IMR-90 (cell line): ENCODE data around the gene HSBP1L1. TPM values are rescaled to one million over a fixed set of nuclear protein-coding genes. Genes with fewer than 3 reads are reported as not detected.

Experiments used
- ATAC-seq: fragments of 200-7000 bp; cut with Tn5 transposase; 2 replicates; pipeline ENCODE4 v1.9.1; 2020; ENCODE audit warnings: low read depth, mild to moderate bottlenecking, moderate library complexity
- BruUV-seq: library from RNA; stranded (reverse); fragments of 400-500 nt; replicated peaks from 2 replicates; lab custom pipeline; 2021; lab: Mats Ljungman, UMichigan
- CTCF ChIA-PET: fragments of 300-600 bp; formaldehyde crosslinking; extraction: SDS; loops from one replicate; lab custom pipeline; 2021; ENCODE audit warnings: antibody characterized with exemption; lab: Yijun Ruan, JAX
- POLR2A ChIA-PET: fragments of 300-600 bp; sonication (Branson Sonifier 250); formaldehyde crosslinking; loops from one replicate; lab custom pipeline; 2022; ENCODE audit warnings: antibody characterized with exemption; ENCODE audit not compliant: unreplicated experiment; lab: Charles Lee
- DNase-seq: peaks from one replicate; pipeline ENCODE4 v3.0.0; 2013
- H2AFZ ChIP-seq: replicated peaks from 2 replicates; pipeline ENCODE3; 2013; ENCODE audit warnings: low read length, mild to moderate bottlenecking; ENCODE audit not compliant: poor library complexity
- H2AK5ac ChIP-seq: 2 replicates; pipeline ENCODE4 v1.6.1; 2013; ENCODE audit warnings: low read depth, low read length, inconsistent platforms
- H2AK9ac ChIP-seq: replicated peaks from 2 replicates; pipeline ENCODE3; 2013; ENCODE audit warnings: mild to moderate bottlenecking, low read depth, low read length, moderate library complexity; ENCODE audit not compliant: poor library complexity
- H2BK120ac ChIP-seq: 2 replicates; pipeline ENCODE4 v1.6.1; 2013; ENCODE audit warnings: low read depth, low read length, inconsistent platforms
- H2BK15ac ChIP-seq: 3 replicates; pipeline ENCODE4 v1.6.1; 2013; ENCODE audit warnings: low read depth, low read length, inconsistent platforms
- H2BK20ac ChIP-seq: 2 replicates; pipeline ENCODE4 v1.6.1; 2013; ENCODE audit warnings: low read depth, mild to moderate bottlenecking, inconsistent platforms, low read length, moderate library complexity
- H2BK5ac ChIP-seq: 2 replicates; pipeline ENCODE4 v1.6.1; 2013; ENCODE audit warnings: mild to moderate bottlenecking, low read depth, low read length, inconsistent platforms; ENCODE audit not compliant: poor library complexity, severe bottlenecking
- H3K14ac ChIP-seq: replicated peaks from 2 replicates; pipeline ENCODE4 v1.6.1; 2013; ENCODE audit warnings: low read depth, low read length, inconsistent platforms
- H3K18ac ChIP-seq: 2 replicates; pipeline ENCODE4 v1.6.1; 2013; ENCODE audit warnings: low read depth, low read length, control low read depth
- H3K23ac ChIP-seq: 2 replicates; pipeline ENCODE4 v1.6.1; 2013; ENCODE audit warnings: low read depth, low read length, inconsistent platforms
- H3K27ac ChIP-seq: 2 replicates; pipeline ENCODE4 v1.5.1; 2013; ENCODE audit warnings: mild to moderate bottlenecking, control low read depth, low read length; ENCODE audit not compliant: insufficient read depth
- H3K27me3 ChIP-seq: 2 replicates; pipeline ENCODE4 v1.6.1; 2013; ENCODE audit warnings: low read length; ENCODE audit not compliant: control insufficient read depth, insufficient read depth
- H3K36me3 ChIP-seq: 2 replicates; pipeline ENCODE4 v1.6.1; 2013; ENCODE audit warnings: low read length, mixed read lengths; ENCODE audit not compliant: control insufficient read depth, insufficient read depth
- H3K4ac ChIP-seq: 2 replicates; pipeline ENCODE4 v1.6.1; 2013; ENCODE audit warnings: low read depth, low read length, inconsistent platforms
- H3K4me1 ChIP-seq: 2 replicates; pipeline ENCODE4 v1.6.1; 2013; ENCODE audit warnings: low read length, mixed read lengths; ENCODE audit not compliant: control insufficient read depth, insufficient read depth
- H3K4me2 ChIP-seq: 2 replicates; pipeline ENCODE4 v1.6.1; 2013; ENCODE audit warnings: low read depth, mild to moderate bottlenecking, control low read depth, low read length, moderate library complexity
- H3K4me3 ChIP-seq: 2 replicates; pipeline ENCODE4 v1.5.1; 2013; ENCODE audit warnings: low read depth, mild to moderate bottlenecking, control low read depth, low read length, moderate library complexity; ENCODE audit not compliant: insufficient read depth
- H3K56ac ChIP-seq: 2 replicates; pipeline ENCODE4 v1.6.1; 2013; ENCODE audit warnings: low read length, inconsistent platforms; ENCODE audit not compliant: insufficient read depth; ENCODE audit errors: extremely low read depth
- H3K79me1 ChIP-seq, 2 experiments: 2 replicates each; pipeline ENCODE4 v1.6.1; 2013; ENCODE audit warnings: low read length in 2 of 2, inconsistent platforms in 1 of 2, low read depth in 1 of 2
- H3K9ac ChIP-seq: 2 replicates; pipeline ENCODE4 v1.6.1; 2013; ENCODE audit warnings: low read depth, low read length, control low read depth
- H3K9me1 ChIP-seq: 2 replicates; pipeline ENCODE4 v1.6.1; 2013; ENCODE audit warnings: low read length, inconsistent platforms; ENCODE audit not compliant: insufficient read depth
- H3K9me3 ChIP-seq: 2 replicates; pipeline ENCODE4 v1.6.1; 2013; ENCODE audit warnings: low read length; ENCODE audit not compliant: control insufficient read depth, insufficient read depth
- H4K20me1 ChIP-seq: 2 replicates; pipeline ENCODE4 v1.6.1; 2013; ENCODE audit warnings: low read length, inconsistent platforms; ENCODE audit not compliant: insufficient read depth
- H4K5ac ChIP-seq: 2 replicates; pipeline ENCODE4 v1.6.1; 2013; ENCODE audit warnings: mild to moderate bottlenecking, low read depth, low read length, control low read depth
- H4K8ac ChIP-seq, 2 experiments: 2 replicates each; pipeline ENCODE4 v1.6.1; 2013; ENCODE audit warnings: low read depth in 2 of 2, low read length in 2 of 2, control low read depth in 1 of 2, inconsistent platforms in 1 of 2
- H4K91ac ChIP-seq: 2 replicates; pipeline ENCODE4 v1.6.1; 2013; ENCODE audit warnings: low read depth, low read length, inconsistent platforms; ENCODE audit not compliant: insufficient read depth
- BHLHE40 ChIP-seq: fragments of 150-350 bp; IDR thresholded peaks from 2 replicates; pipeline ENCODE4 v1.6.1; 2016; ENCODE audit warnings: mild to moderate bottlenecking, low read depth, low read length
- CHD1 ChIP-seq: IDR thresholded peaks from 2 replicates; pipeline ENCODE4 v1.6.1; 2012; ENCODE audit warnings: low read depth, low read length, improper control_type of control experiment
- CTCF ChIP-seq: conservative IDR thresholded peaks from 2 replicates; pipeline ENCODE4 v1.5.1; 2012; ENCODE audit warnings: mild to moderate bottlenecking, low read depth, low read length, improper control_type of control experiment
- ELK1 ChIP-seq: fragments of 150-350 bp; IDR thresholded peaks from 2 replicates; pipeline ENCODE4 v1.6.1; 2016; ENCODE audit warnings: low read depth, mild to moderate bottlenecking, low read length, moderate library complexity, borderline replicate concordance
- FOS ChIP-seq: fragments of 150-350 bp; IDR thresholded peaks from 2 replicates; pipeline ENCODE4 v1.6.1; 2016; ENCODE audit warnings: low read depth, low read length
- MAFK ChIP-seq: IDR thresholded peaks from 2 replicates; pipeline ENCODE4 v1.6.1; 2012; ENCODE audit warnings: low read depth, low read length, improper control_type of control experiment
- MXI1 ChIP-seq: IDR thresholded peaks from 2 replicates; pipeline ENCODE4 v1.6.1; 2012; ENCODE audit warnings: low read depth, mild to moderate bottlenecking, low read length, moderate library complexity, borderline replicate concordance
- NFE2L2 ChIP-seq: fragments of 150-350 bp; IDR thresholded peaks from 2 replicates; pipeline ENCODE4 v1.6.1; 2016; ENCODE audit warnings: low read depth, mild to moderate bottlenecking, low read length
- RAD21 ChIP-seq: IDR thresholded peaks from 2 replicates; pipeline ENCODE4 v1.6.1; 2012; ENCODE audit warnings: low read length, improper control_type of control experiment
- RCOR1 ChIP-seq: IDR thresholded peaks from 2 replicates; pipeline ENCODE4 v1.6.1; 2012; ENCODE audit warnings: mild to moderate bottlenecking, low read length, improper control_type of control experiment; ENCODE audit not compliant: insufficient replicate concordance
- RFX5 ChIP-seq: IDR thresholded peaks from 2 replicates; pipeline ENCODE4 v1.8.0; 2012; ENCODE audit warnings: low read depth, mild to moderate bottlenecking, low read length, moderate library complexity
- SMC3 ChIP-seq: fragments of 150-350 bp; IDR thresholded peaks from 2 replicates; pipeline ENCODE4 v1.6.1; 2016; ENCODE audit warnings: low read depth, mild to moderate bottlenecking, antibody characterized with exemption, low read length, moderate library complexity
- USF2 ChIP-seq: fragments of 150-350 bp; IDR thresholded peaks from 2 replicates; pipeline ENCODE4 v1.6.1; 2017; ENCODE audit warnings: mild to moderate bottlenecking, antibody characterized with exemption, low read length, low read depth
- WGBS, 2 experiments: methylation state at CpG; one replicate each; pipeline versions ENCODE4 v1.1.5 to v1.1.7; 2013; ENCODE audit warnings: missing lambda C conversion rate in 2 of 2; ENCODE audit not compliant: insufficient read length in 1 of 2; ENCODE audit errors: extremely low coverage in 2 of 2; 5-methylcytosine and 5-hydroxymethylcytosine counted together
- dilution Hi-C: fragments of 300-500 bp; cut with HindIII; formaldehyde crosslinking; loops from one replicate; pipeline ENCODE4 v1.14.3; 2018; ENCODE audit warnings: low sequenced_read_pairs; ENCODE audit not compliant: unreplicated experiment
- in situ Hi-C: fragments of 300-500 bp; cut with MboI; formaldehyde crosslinking; loops from 3 replicates; pipeline ENCODE4 v1.14.3; 2019; ENCODE audit warnings: low sequenced_read_pairs, inconsistent platforms, mixed read lengths
- intact Hi-C: fragments of 100-400 bp; cut with micrococcal nuclease; formaldehyde crosslinking; loops from 2 replicates; pipeline ENCODE4 v1.10.0; 2022
- polyA plus RNA-seq, 3 experiments: library from polyadenylated mRNA; depleted of rRNA; stranded (reverse); fragments of >200 nt; gene quantifications; 2 replicates each; pipeline ENCODE4 v1.2.3, GENCODE V29; 2012; ENCODE audit warnings: low replicate concordance in 1 of 3
- total RNA-seq: library from RNA; depleted of rRNA; stranded (reverse); fragments of >200 nt; gene quantifications from 2 replicates; pipeline ENCODE4 v1.2.3, GENCODE V29; 2012

Gene HSBP1L1
- total and polyA plus RNA-seq, 2 of the 4 experiments (the other 2 are of a cell fraction), result 8.6 to 18.0 TPM

- dilution Hi-C loops, result no loop called here
- no peak overlapping the region for H3K23ac ChIP-seq
- H2BK20ac ChIP-seq, result no peak overlapping the region
- H3K4me1 ChIP-seq, result peaks cover 2% of the 10 kb centered on the region
- H4K91ac ChIP-seq, result no peak overlapping the region
- H3K27ac ChIP-seq, result no peak overlapping the region
- no peak overlapping the region for H3K18ac ChIP-seq
- H3K9me1 ChIP-seq, result 0 out of 2 replicates have a peak, but pooled peaks cover 2% of the 10 kb centered on the region
- CTCF ChIA-PET, result no interaction called here
- no peak overlapping the region for H2AFZ ChIP-seq
- POLR2A ChIA-PET, result no interaction called here
- no peak overlapping the region for H2BK5ac ChIP-seq
- H2AK9ac ChIP-seq, result no peak overlapping the region
- DNase-seq, result no peak
- H3K4me2 ChIP-seq, result no peak overlapping the region
- no peaks in the 10 kb centered on the region for H3K27me3 ChIP-seq
- H2BK120ac ChIP-seq, result no peak overlapping the region
- H3K79me1 ChIP-seq, result peaks cover 7 to 17% of the 10 kb centered on the region in 2 experiments; a peak in 3 of 4 replicates
- no peak overlapping the region for H3K4me3 ChIP-seq
- in situ Hi-C loops, result no loop called here
- no peak for TF ChIP-seq ELK1
- TF ChIP-seq RAD21, result no peak
- TF ChIP-seq MXI1, result no peak
- no peak for TF ChIP-seq BHLHE40
- no peak for TF ChIP-seq RFX5
- TF ChIP-seq USF2, result no peak
- TF ChIP-seq CHD1, result no peak
- no peak for TF ChIP-seq SMC3
- no peak for TF ChIP-seq NFE2L2
- no peak for TF ChIP-seq MAFK
- no peak for TF ChIP-seq RCOR1
- no peak for TF ChIP-seq FOS
- TF ChIP-seq CTCF, result no peak
- H3K56ac ChIP-seq, result no peak overlapping the region
- peaks cover 6% of the 10 kb centered on the region; the same call in 1 of the 2 replicates for H3K36me3 ChIP-seq
- H2AK5ac ChIP-seq, result no peak overlapping the region
- BruUV-seq, result no TSS peak
- H4K8ac ChIP-seq, result no peak overlapping the region
- no peak overlapping the region for H3K4ac ChIP-seq
- H3K9me3 ChIP-seq, result no peaks in the 10 kb centered on the region
- peaks cover 3% of the 10 kb centered on the region; the same call in 1 of the 2 replicates for H4K20me1 ChIP-seq
- no peak for ATAC-seq
- no peak overlapping the region for H4K5ac ChIP-seq
- no peak overlapping the region for H3K14ac ChIP-seq
- intact Hi-C loops, result no loop called here
- no peak overlapping the region for H2BK15ac ChIP-seq
- WGBS, 2 experiments, result 100% methylated on average over 1 of the region's 12 CpGs; no CpG with 5 or more reads in 1 of the 2 experiments
- no peak overlapping the region for H3K9ac ChIP-seq
Observed at GRCh38 chr18:79955302-79956075, 9.0 kb upstream of the HSBP1L1 start.
